GM12891 (cell line): ENCODE results near the gene MTMR1.

Source experiments
- DNase-seq: peaks from one replicate; pipeline ENCODE4 v3.0.0; 2011; ENCODE audit warnings: low spot score; ENCODE audit not compliant: insufficient read length
- FAIRE-seq: peaks from 2 replicates; lab custom pipeline; 2011; peaks lifted over from hg19 to GRCh38; lab: Jason Lieb, UNC
- PAX5 ChIP-seq: IDR thresholded peaks from 2 replicates; pipeline ENCODE4 v1.6.1; 2011; ENCODE audit warnings: low read length, moderate library complexity, mild to moderate bottlenecking; ENCODE audit not compliant: insufficient read depth, severe bottlenecking
- POLR2A ChIP-seq: IDR thresholded peaks from 2 replicates; pipeline ENCODE4 v1.6.1; 2011; ENCODE audit warnings: low read depth, low read length, control low read depth
- POLR2AphosphoS5 ChIP-seq: IDR thresholded peaks from 2 replicates; pipeline ENCODE4 v1.6.1; 2011; ENCODE audit warnings: low read depth, low read length, control low read depth
- POU2F2 ChIP-seq: IDR thresholded peaks from 2 replicates; pipeline ENCODE4 v1.6.1; 2011; ENCODE audit warnings: low read depth, mild to moderate bottlenecking, control low read depth, low read length, moderate library complexity
- SPI1 ChIP-seq: IDR thresholded peaks from 2 replicates; pipeline ENCODE4 v1.6.1; 2011; ENCODE audit warnings: low read depth, low read length, control low read depth
- TAF1 ChIP-seq: IDR thresholded peaks from 2 replicates; pipeline ENCODE4 v1.6.1; 2011; ENCODE audit warnings: low read depth, low read length, control low read depth

The MTMR1 gene

DNA sequence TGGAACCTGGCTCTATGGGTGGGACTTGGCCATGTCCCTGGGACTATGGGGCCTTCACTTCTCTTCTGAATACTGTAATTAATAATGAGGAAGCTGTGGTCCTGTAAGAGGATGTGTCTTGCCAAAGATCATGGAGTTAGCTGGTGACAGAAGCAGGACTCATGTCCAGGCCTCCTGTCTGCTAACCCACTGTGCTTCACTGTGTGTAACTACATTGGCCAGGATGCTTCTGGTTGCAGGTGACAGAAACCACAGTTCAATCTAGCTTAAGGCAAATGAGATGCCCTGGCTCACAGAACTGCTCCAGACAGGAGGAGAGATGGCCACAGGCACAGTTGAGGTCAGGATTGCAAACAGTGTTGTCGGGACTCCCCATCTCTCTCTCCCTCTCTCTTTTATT, 3.1 kb downstream of the MTMR1 start:
- no peak for DNase-seq
- FAIRE-seq, result peak; percentile 98
- no peak for TF ChIP-seq PAX5
- TF ChIP-seq POLR2A, result no peak
- no peak for TF ChIP-seq POLR2AphosphoS5
- TF ChIP-seq POU2F2, result no peak
- TF ChIP-seq TAF1, result no peak
- TF ChIP-seq SPI1, result no peak

DNA sequence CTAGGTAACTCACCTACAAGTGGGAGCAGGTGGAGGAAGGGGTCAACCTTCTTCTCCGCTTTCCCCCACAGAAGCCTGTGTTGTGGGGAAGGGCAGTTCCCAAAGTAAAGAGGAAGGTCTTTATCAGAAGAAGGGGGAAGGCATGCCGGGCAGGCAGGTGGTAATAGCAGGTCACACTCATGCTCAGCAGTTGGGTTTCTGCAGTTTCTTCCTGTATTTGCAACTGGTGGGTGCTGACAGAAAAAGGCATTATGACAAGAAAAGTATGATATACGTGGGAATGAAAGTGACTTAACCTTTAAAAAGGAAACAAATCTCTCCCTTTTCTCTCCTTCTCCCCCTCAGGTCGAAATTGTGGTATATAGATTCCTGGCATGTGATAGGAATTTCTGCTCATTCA, 3.7 kb downstream of the MTMR1 start:
- TF ChIP-seq SPI1, result no peak
- TF ChIP-seq POLR2A, result no peak
- TF ChIP-seq TAF1, result no peak
- DNase-seq, result no peak
- no peak for FAIRE-seq

DNA sequence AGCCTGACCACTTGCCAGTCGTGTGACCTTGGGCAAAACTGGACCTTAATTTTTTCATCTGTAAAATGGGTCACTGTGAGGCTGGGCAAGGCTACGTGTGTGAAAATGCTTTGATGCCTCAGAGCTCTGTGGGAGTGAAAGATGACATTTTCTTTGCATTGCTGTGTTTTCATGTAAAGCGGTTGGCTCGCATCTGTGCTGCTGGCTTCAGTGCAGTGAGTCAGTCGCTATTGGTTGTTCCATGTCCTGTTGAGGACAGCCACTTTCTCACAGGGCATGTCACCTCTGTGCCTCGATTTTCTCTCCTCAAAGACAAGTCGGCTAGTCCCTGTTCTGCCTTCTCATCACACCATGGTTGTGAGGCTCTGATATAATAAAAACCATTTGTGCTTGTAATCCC, 4.4 kb downstream of the MTMR1 start:
- no peak for DNase-seq
- TF ChIP-seq PAX5 (no peak), POU2F2 (no peak), POLR2AphosphoS5 (no peak), POLR2A (no peak), TAF1 (no peak), SPI1 (no peak)
- peak; percentile 87 for FAIRE-seq

DNA sequence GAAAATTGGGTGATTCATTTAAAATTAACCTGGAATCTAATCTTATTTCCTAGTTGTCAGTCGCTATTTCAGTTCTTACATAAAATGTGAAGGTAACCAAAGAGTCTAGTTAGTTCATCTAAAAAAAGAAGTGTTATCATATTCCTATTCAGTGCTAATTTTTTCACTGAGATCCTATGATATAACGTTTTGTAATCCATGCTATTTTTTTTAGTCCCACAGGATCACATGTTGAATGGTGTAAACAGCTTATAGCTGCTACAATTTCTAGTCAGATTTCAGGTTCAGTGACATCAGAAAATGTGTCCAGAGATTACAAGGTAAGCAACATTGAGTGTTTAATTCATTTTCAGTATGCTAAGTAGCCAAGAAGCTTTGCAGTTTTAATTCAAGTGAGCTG, 5.8 kb downstream of the MTMR1 start:
- DNase-seq (no peak), FAIRE-seq (no peak)
- TF ChIP-seq POU2F2 (no peak), TAF1 (no peak), POLR2A (no peak), POLR2AphosphoS5 (no peak), PAX5 (no peak), SPI1 (no peak)

DNA sequence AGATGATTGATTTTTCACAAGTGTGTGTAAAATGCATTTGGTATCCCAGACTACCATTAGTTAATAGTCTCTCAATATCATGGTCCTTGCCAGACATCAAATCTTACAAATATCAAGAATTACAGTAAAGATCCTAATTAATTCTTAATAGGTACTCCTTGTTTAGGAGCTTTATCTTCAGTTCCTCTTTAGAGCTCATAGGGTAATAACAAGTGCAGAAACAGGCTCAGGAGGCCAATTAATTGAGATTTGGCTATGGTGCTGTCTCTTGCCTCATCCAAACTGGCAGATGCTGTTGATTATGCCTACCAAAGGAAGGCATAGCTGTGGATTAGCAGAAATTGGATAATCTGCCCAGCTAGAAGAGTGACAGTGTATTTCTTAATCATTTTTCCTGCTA, 6.9 kb downstream of the MTMR1 start:
- FAIRE-seq (no peak), DNase-seq (no peak)
- no peak for TF ChIP-seq PAX5
- TF ChIP-seq POLR2AphosphoS5, result no peak
- TF ChIP-seq SPI1, result peak; percentile 65
- no peak for TF ChIP-seq POU2F2

DNA sequence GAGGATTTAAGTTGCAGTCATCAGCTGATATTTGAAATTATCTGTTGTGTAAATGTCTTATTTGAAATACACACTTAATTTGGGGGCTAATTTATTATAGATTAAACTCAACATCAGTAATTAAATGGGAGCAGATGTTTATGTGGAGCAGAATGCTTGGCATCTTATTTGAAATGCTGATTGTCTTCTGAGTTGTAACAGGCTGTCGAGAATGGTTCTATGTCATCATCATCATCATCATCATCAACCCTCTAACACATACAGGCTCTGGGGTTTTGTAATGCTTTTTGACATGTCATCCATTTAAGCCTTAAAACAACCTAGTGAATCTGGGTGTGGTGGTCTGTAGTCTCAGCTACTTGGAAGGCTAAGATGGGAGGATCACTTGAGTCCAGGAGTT, 8.2 kb downstream of the MTMR1 start:
- peak; percentile 85 for FAIRE-seq
- no peak for DNase-seq

DNA sequence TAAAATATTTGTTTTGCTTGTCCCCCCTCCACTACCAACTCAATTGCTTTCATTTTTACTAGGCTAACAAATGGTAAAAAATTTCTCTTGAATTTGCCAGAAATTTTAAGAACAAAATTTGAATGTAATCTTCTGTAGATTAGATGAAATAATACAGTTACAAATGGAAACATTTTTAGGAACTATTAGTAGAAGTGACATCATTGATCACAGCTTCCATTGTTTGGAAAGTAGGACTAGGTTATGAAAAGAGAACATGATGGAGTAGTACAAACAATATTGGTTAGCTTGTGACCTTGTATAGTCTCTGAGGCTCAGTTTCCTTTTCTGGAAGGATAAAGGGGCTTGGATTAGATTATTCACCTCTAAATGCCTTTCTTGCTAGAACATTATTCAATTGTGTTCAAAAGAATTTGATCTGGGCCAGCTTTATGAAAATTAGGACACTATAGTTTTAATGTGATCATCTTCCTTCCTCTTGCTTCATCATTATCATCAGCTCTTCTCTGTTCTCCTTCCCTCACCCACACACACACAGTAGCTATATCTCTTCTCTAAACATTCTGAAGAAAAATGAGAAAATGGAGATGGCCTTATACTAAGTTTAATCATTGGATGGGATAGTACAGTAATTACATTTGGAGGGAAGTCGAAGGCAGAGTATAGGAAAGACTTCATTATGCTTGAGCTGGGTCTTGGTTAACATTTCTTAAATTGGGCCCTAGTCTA, 9.9 kb downstream of the MTMR1 start:
- FAIRE-seq (no peak), DNase-seq (no peak)
- no peak for TF ChIP-seq PAX5
- TF ChIP-seq TAF1, result no peak
- TF ChIP-seq POLR2A, result no peak
- TF ChIP-seq POU2F2, result no peak
- no peak for TF ChIP-seq SPI1
- TF ChIP-seq POLR2AphosphoS5, result no peak

More for the DNA sequence above, 8.2 kb downstream of the MTMR1 start:
- TF ChIP-seq SPI1 (no peak), POLR2A (no peak), PAX5 (no peak), POLR2AphosphoS5 (no peak), POU2F2 (no peak), TAF1 (no peak)

DNA sequence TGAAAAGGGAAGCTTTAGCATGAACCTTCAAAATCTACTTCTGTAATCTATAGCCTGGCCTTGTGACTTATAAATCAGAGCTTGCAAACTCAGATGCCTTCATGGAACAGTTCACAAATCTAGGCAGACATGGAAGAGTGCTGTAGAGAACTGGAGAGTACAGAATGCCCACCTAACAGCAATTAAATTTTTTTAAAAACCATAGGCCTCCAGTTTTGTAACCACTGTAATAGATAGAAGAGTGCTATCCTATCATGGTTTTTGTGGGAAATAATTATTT, 10.4 kb downstream of the MTMR1 start:
- TF ChIP-seq POU2F2 (no peak), POLR2A (no peak), POLR2AphosphoS5 (no peak), PAX5 (no peak), SPI1 (no peak), TAF1 (no peak)
- DNase-seq, result no peak
- FAIRE-seq, result no peak

DNA sequence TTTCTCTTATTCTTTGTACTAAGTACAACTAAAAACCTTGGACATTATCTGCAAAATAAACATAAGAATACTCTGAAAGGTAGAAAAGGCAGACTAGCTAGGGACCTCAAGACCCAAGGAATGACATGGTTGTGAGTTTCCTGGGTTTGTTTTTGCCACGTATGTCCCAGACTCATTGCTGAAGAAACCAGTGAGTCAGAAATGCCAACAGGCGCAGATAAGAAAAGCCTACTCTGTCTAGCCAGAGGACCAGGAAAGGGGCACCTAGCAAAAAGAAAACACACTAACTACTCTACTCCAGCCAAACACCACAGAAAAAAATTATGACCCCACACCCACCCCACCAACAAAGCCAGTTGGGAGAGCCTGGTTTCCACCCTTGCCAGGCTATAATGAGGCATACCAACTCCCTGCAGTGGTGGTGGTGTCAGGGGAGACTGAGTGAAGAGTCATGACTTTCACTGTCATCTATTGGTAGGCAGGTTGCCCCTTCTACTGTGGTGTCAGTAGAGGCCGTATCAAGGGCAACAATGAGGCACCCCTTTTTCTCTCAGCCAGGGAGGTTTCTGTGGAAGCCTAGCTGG, 10.9 kb downstream of the MTMR1 start:
- no peak for FAIRE-seq
- DNase-seq, result no peak
- no peak for TF ChIP-seq TAF1
- TF ChIP-seq SPI1, result no peak
- no peak for TF ChIP-seq POLR2AphosphoS5
- no peak for TF ChIP-seq POLR2A

DNA sequence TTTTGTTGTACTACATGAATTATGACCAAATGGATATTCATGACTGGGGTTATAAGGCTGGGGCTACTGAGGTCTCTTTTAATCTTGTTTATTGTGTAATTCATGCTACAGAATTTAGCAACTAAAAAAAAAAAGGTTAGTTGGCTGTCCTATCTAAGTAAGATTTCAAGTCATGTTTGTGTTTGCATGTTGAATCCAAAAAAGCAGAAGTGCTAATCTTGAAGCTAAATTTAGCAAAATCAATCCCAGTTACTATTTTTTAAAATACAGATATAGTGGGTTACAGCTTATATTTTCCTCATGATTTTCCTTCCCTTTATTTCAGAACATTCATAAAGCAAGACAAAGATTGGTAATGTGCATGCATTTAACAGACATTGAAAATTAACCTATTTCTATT, 19.4 kb downstream of the MTMR1 start:
- no peak for FAIRE-seq
- DNase-seq, result no peak
- no peak for TF ChIP-seq POLR2AphosphoS5
- peak; percentile 79 for TF ChIP-seq SPI1
- no peak for TF ChIP-seq TAF1
- no peak for TF ChIP-seq PAX5
- no peak for TF ChIP-seq POLR2A

DNA sequence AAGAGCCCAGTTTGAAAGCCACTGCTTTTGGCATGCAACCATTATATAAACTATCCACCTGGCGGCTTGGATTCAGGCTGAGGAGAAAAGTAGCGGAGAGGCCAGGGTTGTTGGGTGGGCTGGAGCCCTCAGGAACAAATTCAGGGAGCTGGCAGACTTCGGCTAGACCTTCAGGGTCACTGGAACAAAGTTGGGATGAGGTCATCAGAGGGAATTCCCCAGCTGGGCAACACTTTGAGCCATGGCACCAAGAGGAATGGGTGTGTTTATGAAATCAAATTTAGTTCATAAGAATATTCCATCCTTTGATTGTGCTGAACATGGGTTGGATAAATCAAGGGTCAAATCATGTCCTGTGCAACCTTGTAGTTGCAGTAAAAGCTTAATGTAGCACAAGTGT, 22.0 kb downstream of the MTMR1 start:
- DNase-seq (no peak), FAIRE-seq (no peak)
- no peak for TF ChIP-seq SPI1
- no peak for TF ChIP-seq POU2F2
- no peak for TF ChIP-seq POLR2A
- no peak for TF ChIP-seq PAX5
- no peak for TF ChIP-seq POLR2AphosphoS5
- no peak for TF ChIP-seq TAF1
